T-helper 17 cell (primary cell): ENCODE measurements around the gene ETV3. TPM values are rescaled to one million over a fixed set of nuclear protein-coding genes. Genes with fewer than 3 reads are reported as not detected.

Experiments used
- ATAC-seq: fragments of 150-1000 bp; cut with Tn5 transposase; 2 replicates; pipeline ENCODE4 v1.10.0; 2021; ENCODE audit warnings: mild to moderate bottlenecking, moderate library complexity
- DNase-seq, 3 donors: peaks; one replicate each; pipeline versions ENCODE4 v3.0.0 to v3.0.0-alpha.2; 2020 to 2021
- H3K9me3 ChIP-seq: one replicate; pipeline ENCODE4 v1.7.0; 2013; ENCODE audit warnings: low read length, mild to moderate bottlenecking; ENCODE audit not compliant: control insufficient read depth, poor library complexity, severe bottlenecking
- H3K27ac Mint-ChIP-seq: one replicate; pipeline ENCODE4 v1.8.0; 2022; ENCODE audit warnings: mild to moderate bottlenecking, moderate library complexity, mixed read lengths
- H3K27me3 Mint-ChIP-seq: one replicate; pipeline ENCODE4 v1.8.0; 2022; ENCODE audit warnings: mixed read lengths
- H3K36me3 Mint-ChIP-seq: one replicate; pipeline ENCODE4 v1.8.0; 2022; ENCODE audit warnings: low read depth, mixed read lengths
- H3K4me1 Mint-ChIP-seq: one replicate; pipeline ENCODE4 v1.8.0; 2022; ENCODE audit warnings: mild to moderate bottlenecking, mixed read lengths
- H3K4me3 Mint-ChIP-seq: one replicate; pipeline ENCODE4 v1.8.0; 2022; ENCODE audit warnings: mild to moderate bottlenecking, moderate library complexity, mixed read lengths
- total RNA-seq, 4 donors: library from RNA in 2 of 4; stranded (reverse) in 2 of 4; gene quantifications; one replicate each; pipeline ENCODE4 v1.2.3 and lab custom pipeline; 2022 to 2026

Gene ETV3
- total RNA-seq, 2 donors from 2014 or later, result 74.0 to 78.2 TPM

GRCh38 chr1:157142201-157142600, 4.0 kb upstream of the ETV3 start:
- peaks cover 2% of the 10 kb centered on the region for H3K36me3 Mint-ChIP-seq
- H3K9me3 ChIP-seq, result no peaks in the 10 kb centered on the region
- H3K4me1 Mint-ChIP-seq, result peaks cover 19% of the 10 kb centered on the region
- H3K4me3 Mint-ChIP-seq, result no peak overlapping the region
- ATAC-seq (no peak), DNase-seq (no peak)
- H3K27ac Mint-ChIP-seq, result no peak overlapping the region
- H3K27me3 Mint-ChIP-seq, result no peaks in the 10 kb centered on the region

- peak overlapping the region; percentile 97 for H3K27ac Mint-ChIP-seq
- H3K9me3 ChIP-seq, result no peaks in the 10 kb centered on the region
Observed at GRCh38 chr1:157141212-157141855, 3.1 kb upstream of the ETV3 start.

GRCh38 chr1:157140063-157140588, 1.9 kb upstream of the ETV3 start:
- Mint-ChIP-seq H3K36me3 (peaks cover 4% of the 10 kb centered on the region), H3K4me3 (no peak overlapping the region), H3K27me3 (no peaks in the 10 kb centered on the region), H3K27ac (peak overlapping the region; percentile 97), H3K4me1 (peaks cover 35% of the 10 kb centered on the region)
- DNase-seq (no peak), ATAC-seq (no peak)
- H3K9me3 ChIP-seq, result no peaks in the 10 kb centered on the region

More at GRCh38 chr1:157141212-157141855, 3.1 kb upstream of the ETV3 start:
- ATAC-seq (no peak), DNase-seq (no peak)
- Mint-ChIP-seq H3K36me3 (peaks cover 3% of the 10 kb centered on the region), H3K27me3 (no peaks in the 10 kb centered on the region), H3K4me1 (peaks cover 25% of the 10 kb centered on the region), H3K4me3 (no peak overlapping the region)

- DNase-seq (no peak), ATAC-seq (no peak)
- Mint-ChIP-seq H3K27ac (peak overlapping the region; percentile 97), H3K4me1 (peaks cover 45% of the 10 kb centered on the region), H3K4me3 (peak overlapping the region; percentile 96), H3K36me3 (peaks cover 7% of the 10 kb centered on the region), H3K27me3 (no peaks in the 10 kb centered on the region)
- no peaks in the 10 kb centered on the region for H3K9me3 ChIP-seq
Observed at GRCh38 chr1:157139052-157139715, 989 bp upstream of the ETV3 start.

- H3K27me3 Mint-ChIP-seq, result no peaks in the 10 kb centered on the region
- peaks cover 9% of the 10 kb centered on the region for H3K36me3 Mint-ChIP-seq
- ATAC-seq, result peak; percentile 0
- no peak for DNase-seq
- peak overlapping the region; percentile 96 for H3K4me3 Mint-ChIP-seq
- H3K9me3 ChIP-seq, result no peaks in the 10 kb centered on the region
- H3K4me1 Mint-ChIP-seq, result peaks cover 59% of the 10 kb centered on the region
- peak overlapping the region; percentile 97 for H3K27ac Mint-ChIP-seq
Observed at GRCh38 chr1:157137408-157138219, 581 bp downstream of the ETV3 start.

- ATAC-seq (no peak), DNase-seq (no peak)
- Mint-ChIP-seq H3K4me3 (peak overlapping the region; percentile 96), H3K36me3 (peaks cover 12% of the 10 kb centered on the region), H3K4me1 (peaks cover 65% of the 10 kb centered on the region), H3K27me3 (no peaks in the 10 kb centered on the region), H3K27ac (peak overlapping the region; percentile 97)
- H3K9me3 ChIP-seq, result no peaks in the 10 kb centered on the region
Observed at GRCh38 chr1:157137046-157137407, 1.2 kb downstream of the ETV3 start.

GRCh38 chr1:157136133-157136532, 2.1 kb downstream of the ETV3 start:
- Mint-ChIP-seq H3K4me1 (peaks cover 72% of the 10 kb centered on the region), H3K27ac (peak overlapping the region; percentile 97), H3K36me3 (peaks cover 15% of the 10 kb centered on the region), H3K27me3 (no peaks in the 10 kb centered on the region), H3K4me3 (peak overlapping the region; percentile 96)
- no peak for DNase-seq
- H3K9me3 ChIP-seq, result no peaks in the 10 kb centered on the region
- no peak for ATAC-seq

GRCh38 chr1:157135646-157136045, 2.5 kb downstream of the ETV3 start:
- peaks cover 72% of the 10 kb centered on the region for H3K4me1 Mint-ChIP-seq

GRCh38 chr1:157135070-157135469, 3.1 kb downstream of the ETV3 start:
- Mint-ChIP-seq H3K36me3 (peaks cover 15% of the 10 kb centered on the region), H3K27ac (peak overlapping the region; percentile 97), H3K4me3 (peak overlapping the region; percentile 96), H3K27me3 (no peaks in the 10 kb centered on the region), H3K4me1 (peaks cover 72% of the 10 kb centered on the region)
- no peak for DNase-seq
- no peaks in the 10 kb centered on the region for H3K9me3 ChIP-seq
- ATAC-seq, result no peak

More at GRCh38 chr1:157135646-157136045, 2.5 kb downstream of the ETV3 start:
- H3K36me3 Mint-ChIP-seq, result peaks cover 15% of the 10 kb centered on the region
- no peak for DNase-seq
- no peaks in the 10 kb centered on the region for H3K9me3 ChIP-seq
- ATAC-seq, result no peak
- no peaks in the 10 kb centered on the region for H3K27me3 Mint-ChIP-seq
- peak overlapping the region; percentile 96 for H3K4me3 Mint-ChIP-seq
- H3K27ac Mint-ChIP-seq, result peak overlapping the region; percentile 97

- peak overlapping the region; percentile 97 for H3K27ac Mint-ChIP-seq
- H3K4me1 Mint-ChIP-seq, result peaks cover 71% of the 10 kb centered on the region
- H3K9me3 ChIP-seq, result no peaks in the 10 kb centered on the region
- DNase-seq (no peak), ATAC-seq (no peak)
- H3K36me3 Mint-ChIP-seq, result peaks cover 15% of the 10 kb centered on the region
- H3K27me3 Mint-ChIP-seq, result no peaks in the 10 kb centered on the region
- H3K4me3 Mint-ChIP-seq, result peak overlapping the region; percentile 86
Observed at GRCh38 chr1:157134442-157134841, 3.8 kb downstream of the ETV3 start.

- DNase-seq, result no peak
- no peaks in the 10 kb centered on the region for H3K9me3 ChIP-seq
- H3K4me3 Mint-ChIP-seq, result peak overlapping the region; percentile 86
- no peaks in the 10 kb centered on the region for H3K27me3 Mint-ChIP-seq
- peaks cover 15% of the 10 kb centered on the region for H3K36me3 Mint-ChIP-seq
- H3K27ac Mint-ChIP-seq, result peak overlapping the region; percentile 97
- peak; percentile 65 for ATAC-seq
- peaks cover 63% of the 10 kb centered on the region for H3K4me1 Mint-ChIP-seq
Observed at GRCh38 chr1:157133426-157133825, 4.8 kb downstream of the ETV3 start.

GRCh38 chr1:157132616-157133167, 5.5 kb downstream of the ETV3 start:
- Mint-ChIP-seq H3K36me3 (peaks cover 16% of the 10 kb centered on the region), H3K27me3 (no peaks in the 10 kb centered on the region), H3K4me1 (peaks cover 63% of the 10 kb centered on the region), H3K27ac (peak overlapping the region; percentile 97), H3K4me3 (peak overlapping the region; percentile 59)
- ATAC-seq (no peak), DNase-seq (no peak)
- no peaks in the 10 kb centered on the region for H3K9me3 ChIP-seq

- Mint-ChIP-seq H3K36me3 (peaks cover 16% of the 10 kb centered on the region), H3K27me3 (no peaks in the 10 kb centered on the region), H3K4me3 (peak overlapping the region; percentile 59), H3K27ac (peak overlapping the region; percentile 97), H3K4me1 (peaks cover 60% of the 10 kb centered on the region)
- H3K9me3 ChIP-seq, result no peaks in the 10 kb centered on the region
- DNase-seq, result no peak
- ATAC-seq, result no peak
Observed at GRCh38 chr1:157132111-157132510, 6.1 kb downstream of the ETV3 start.
